GM12865 (cell line): ENCODE results near the gene PTK6.

Source experiments
- DNase-seq: peaks from one replicate; pipeline ENCODE4 v3.0.0; 2010; ENCODE audit warnings: low read depth
- H3K4me3 ChIP-seq: 2 replicates; pipeline ENCODE4 v1.5.1; 2011; ENCODE audit warnings: mild to moderate bottlenecking, low read depth, low read length, control low read depth
- TF ChIP-seq, protein P1 (sequence below): IDR thresholded peaks from 2 replicates; pipeline ENCODE4 v1.5.1; 2011; ENCODE audit warnings: low read length, control low read depth, low read depth, inconsistent platforms; ENCODE audit not compliant: insufficient read depth; ENCODE audit errors: missing control alignments

PTK6 gene

DNA sequence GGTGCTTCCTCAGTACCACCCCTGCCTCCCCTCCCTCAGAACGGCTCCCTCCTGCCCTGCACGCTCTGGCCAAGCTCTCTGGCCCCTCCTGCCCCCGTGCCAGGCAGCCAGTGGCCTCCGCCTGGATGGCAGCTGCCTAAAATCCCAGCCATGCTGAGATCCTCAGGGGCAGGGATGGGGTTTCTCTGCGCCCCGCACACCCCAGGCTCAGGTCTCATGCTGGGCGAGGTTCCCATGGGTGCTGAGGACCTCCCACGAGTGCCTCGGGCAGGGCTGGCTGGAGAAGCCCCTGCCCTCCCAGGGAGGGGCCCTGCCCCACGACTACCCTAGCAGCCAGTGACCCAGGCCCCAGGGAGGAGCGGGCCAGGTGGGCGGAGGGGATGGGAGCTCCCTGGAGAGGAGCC is 2.7 kb downstream of the PTK6 start:
- TF ChIP-seq, protein P1, sequence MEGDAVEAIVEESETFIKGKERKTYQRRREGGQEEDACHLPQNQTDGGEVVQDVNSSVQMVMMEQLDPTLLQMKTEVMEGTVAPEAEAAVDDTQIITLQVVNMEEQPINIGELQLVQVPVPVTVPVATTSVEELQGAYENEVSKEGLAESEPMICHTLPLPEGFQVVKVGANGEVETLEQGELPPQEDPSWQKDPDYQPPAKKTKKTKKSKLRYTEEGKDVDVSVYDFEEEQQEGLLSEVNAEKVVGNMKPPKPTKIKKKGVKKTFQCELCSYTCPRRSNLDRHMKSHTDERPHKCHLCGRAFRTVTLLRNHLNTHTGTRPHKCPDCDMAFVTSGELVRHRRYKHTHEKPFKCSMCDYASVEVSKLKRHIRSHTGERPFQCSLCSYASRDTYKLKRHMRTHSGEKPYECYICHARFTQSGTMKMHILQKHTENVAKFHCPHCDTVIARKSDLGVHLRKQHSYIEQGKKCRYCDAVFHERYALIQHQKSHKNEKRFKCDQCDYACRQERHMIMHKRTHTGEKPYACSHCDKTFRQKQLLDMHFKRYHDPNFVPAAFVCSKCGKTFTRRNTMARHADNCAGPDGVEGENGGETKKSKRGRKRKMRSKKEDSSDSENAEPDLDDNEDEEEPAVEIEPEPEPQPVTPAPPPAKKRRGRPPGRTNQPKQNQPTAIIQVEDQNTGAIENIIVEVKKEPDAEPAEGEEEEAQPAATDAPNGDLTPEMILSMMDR, result no peak
- no peak overlapping the region for H3K4me3 ChIP-seq
- DNase-seq, result no peak

DNA sequence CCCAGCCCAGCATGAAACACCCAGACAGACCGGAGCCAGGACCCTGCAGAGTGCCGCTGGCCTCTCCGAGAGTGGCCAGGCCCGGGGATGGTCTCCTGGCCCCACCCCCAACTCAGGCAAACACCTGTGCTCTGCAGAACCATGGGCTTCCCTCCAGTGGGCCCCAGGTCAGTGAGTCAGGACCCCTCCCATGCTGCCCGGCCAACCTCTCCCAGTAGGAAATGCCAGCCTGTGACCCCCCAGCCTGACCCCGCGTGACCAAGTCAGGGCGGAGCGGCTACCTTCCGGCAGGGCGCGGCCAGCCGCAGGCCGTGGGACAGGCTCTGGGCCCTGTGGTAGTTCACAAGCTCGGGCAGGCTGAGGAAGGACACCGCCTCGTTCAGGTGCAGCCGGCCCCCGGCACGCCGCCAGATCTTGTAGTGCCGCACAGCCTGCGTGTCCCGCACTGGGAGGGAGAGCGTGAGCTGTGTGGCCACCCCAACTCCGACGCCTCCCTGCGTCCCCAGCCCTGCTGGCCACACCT is 3.2 kb downstream of the PTK6 start:
- TF ChIP-seq, protein P1, result no peak

DNA sequence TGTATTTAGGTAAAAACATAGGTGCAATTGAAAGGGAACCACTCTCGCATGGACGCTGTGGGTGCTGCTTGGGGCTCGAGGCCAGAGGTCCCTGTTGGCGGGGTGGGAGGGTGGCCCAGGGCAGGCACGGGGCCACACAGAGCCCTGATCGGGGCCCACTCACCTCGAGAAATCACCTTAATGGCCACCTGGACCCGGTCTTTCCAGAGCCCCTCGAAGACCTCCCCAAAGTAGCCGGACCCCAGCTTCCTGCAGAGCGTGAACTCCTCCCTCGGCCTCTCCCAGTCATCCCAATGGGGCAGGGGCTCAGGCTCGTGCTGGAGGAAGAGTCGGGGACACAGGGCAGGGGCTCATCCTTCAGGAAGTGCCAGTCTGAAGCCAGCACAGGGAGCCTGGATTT is 3.8 kb downstream of the PTK6 start:
- DNase-seq, result no peak
- TF ChIP-seq, protein P1, result no peak
- H3K4me3 ChIP-seq, result no peak overlapping the region

More for the DNA sequence above, 3.2 kb downstream of the PTK6 start:
- DNase-seq, result no peak
- H3K4me3 ChIP-seq, result no peak overlapping the region

DNA sequence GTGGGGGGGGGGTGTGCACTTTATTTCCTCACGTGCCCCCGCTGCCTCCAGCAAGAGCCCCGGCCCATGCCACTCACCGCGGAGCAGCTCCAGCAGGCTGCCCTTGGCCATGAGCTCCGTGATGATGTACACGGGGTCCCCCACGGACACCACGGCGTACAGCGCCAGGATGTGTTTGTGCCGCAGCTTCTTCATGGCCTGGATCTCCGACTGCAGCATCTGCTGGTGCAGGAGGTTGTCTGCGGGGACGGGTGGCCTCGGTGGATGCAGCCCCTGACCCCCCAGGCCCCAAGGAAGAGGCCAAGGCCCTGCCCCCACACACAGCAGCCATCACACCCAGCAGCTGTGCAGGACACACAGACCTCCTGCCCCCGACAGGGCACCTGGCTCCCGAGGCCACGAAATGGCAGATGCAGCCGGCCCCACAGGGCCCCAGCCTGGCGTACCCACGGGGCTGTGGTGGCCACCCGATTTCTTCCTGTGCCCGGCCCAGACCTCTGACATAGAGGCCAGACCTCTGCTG is 4.7 kb downstream of the PTK6 start:
- DNase-seq, result no peak
- H3K4me3 ChIP-seq, result no peak overlapping the region

DNA sequence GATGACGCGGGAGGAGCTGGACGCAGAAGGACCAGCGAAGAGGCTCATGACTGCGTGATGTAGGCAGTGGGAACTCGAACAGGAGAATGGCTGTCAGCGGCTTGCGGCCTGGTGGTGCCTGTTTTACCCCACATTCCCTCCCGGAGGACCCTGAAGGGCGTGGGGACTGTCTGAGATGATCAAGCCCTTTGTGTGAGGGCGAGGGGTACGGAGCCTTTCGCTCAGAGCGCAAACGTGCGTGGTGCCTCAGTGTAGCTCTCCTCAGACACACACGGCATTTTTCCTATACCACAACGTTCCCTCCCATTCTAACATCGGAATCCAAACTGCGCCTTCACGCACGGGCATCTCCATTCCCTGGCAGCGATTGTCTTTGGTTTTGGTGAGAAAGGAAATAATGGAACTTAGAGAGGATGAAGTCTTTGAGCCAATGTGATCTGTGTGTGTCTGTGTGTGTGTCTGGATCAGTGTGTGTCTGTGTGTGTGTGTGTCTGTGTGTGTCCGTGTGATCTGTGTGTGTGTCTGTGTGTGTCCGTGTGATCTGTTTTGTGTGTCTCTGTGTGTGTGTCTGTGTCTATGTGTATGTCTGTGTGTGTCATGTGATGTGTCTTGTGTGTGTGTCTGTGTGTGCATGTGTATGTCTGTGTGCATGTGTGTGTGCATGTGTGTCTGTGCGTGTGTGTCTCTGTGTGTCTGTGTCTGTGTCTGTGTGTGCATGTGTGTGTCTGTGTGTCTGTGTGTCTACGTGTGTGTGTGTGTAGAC is 5.3 kb downstream of the PTK6 start:
- H3K4me3 ChIP-seq, result no peak overlapping the region
- no peak for DNase-seq
- TF ChIP-seq, protein P1, result no peak

More for the DNA sequence above, 4.7 kb downstream of the PTK6 start:
- TF ChIP-seq, protein P1, result no peak

DNA sequence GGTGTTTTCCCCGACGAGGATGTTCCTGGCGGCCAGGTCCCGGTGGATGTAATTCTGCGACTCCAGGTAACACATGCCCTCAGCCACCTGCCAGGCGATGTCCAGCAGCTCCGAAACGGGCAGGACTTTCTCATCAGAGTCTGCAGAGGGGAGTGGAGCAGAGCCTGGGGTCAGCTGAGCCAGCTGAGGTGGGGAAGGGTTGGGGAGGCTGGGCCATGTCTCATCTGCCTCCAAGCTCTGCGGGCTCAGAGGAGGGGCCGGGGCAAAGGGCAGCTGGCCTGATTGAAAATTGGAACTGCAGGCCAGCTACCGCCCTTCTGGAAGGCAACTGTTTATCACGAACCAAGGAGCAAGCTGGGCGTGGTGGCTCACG is 6.4 kb downstream of the PTK6 start:
- no peak overlapping the region for H3K4me3 ChIP-seq
- TF ChIP-seq, protein P1, result no peak
- DNase-seq, result no peak
